ENCODE measurements around the gene PRICKLE4. TPM values are rescaled to one million over a fixed set of nuclear protein-coding genes. Genes with fewer than 3 reads are reported as not detected.

Gene PRICKLE4
- total and polyA plus RNA-seq, 2 of the 8 experiments (the other 6 are each of a cell fraction or from before 2014, with no cell fraction given): 0.32 to 1.4 TPM

DNA sequence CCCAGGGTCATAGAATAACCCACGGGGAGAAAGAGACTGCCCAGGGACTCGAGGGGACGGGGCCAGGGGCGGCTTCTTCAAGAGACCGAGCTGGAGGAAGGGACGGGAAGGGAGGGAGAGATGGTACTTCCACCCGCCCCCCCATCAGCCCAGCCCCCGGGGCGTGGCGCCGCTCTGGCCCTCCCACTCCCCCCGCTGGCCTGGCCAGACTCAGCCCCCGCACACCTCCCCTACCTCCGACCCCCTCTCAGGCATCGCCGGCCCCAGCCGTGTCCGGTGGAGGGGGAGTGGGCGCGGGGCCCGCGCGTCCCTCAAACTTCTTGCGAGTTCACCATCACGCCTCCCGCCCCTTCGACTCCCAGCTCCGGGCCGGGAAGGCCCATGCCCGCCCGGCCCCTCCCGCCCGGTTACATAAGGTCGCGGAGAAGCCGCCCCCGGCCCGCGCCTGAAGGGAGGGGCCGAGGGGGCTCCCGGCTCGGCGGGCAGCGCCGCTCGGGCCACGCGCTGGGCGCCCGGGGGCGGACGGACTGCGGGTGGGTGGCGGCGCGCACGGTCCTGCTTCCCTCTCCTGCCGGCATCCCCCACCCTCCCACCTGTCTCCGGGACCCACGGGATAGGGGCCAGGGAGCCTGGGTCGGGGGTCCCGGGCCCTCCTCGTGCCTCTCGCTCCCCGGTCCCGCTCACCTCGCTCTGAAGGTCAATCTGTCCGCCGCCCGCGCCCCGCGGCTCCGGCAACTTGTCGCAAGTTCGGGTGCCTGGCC lies 45.7 kb upstream of the PRICKLE4 start:
- Histone ChIP-seq H3K56ac (replicated peaks; ENCODE audit: insufficient read length, low read depth, low read length) (no peak overlapping the region), H3K4me1 (replicated peaks in 1 of 4; ENCODE audit: control insufficient read depth in 3 of 4, insufficient read depth in 4 of 4, low read length in 3 of 4) (peaks cover 6 to 34% (median 17%) of the 10 kb centered on the region in 4 experiments), H2AFZ (ENCODE audit: low read length) (no peak overlapping the region), H4K20me1 (replicated peaks in 1 of 2; ENCODE audit: control insufficient read depth in 1 of 2, insufficient read depth in 2 of 2, low read length in 2 of 2) (peaks cover 0 to 2% of the 10 kb centered on the region in 2 experiments), H3K4me3 (ENCODE audit: extremely low read depth in 1 of 4, insufficient read depth in 2 of 4, low read depth in 3 of 4, low read length in 4 of 4) (peak overlapping the region; percentile 36 to 74 (median 54)), H2BK5ac (ENCODE audit: low read depth, low read length) (no peak overlapping the region), H2BK20ac (ENCODE audit: low read length) (no peak overlapping the region), H3K9ac (replicated peaks in 1 of 4; ENCODE audit: extremely low read depth in 1 of 4, low read depth in 3 of 4, low read length in 3 of 4) (no peak overlapping the region), H3K18ac (ENCODE audit: extremely low read depth, low read length) (no peak overlapping the region), H4K8ac (ENCODE audit: extremely low read depth, insufficient read depth, low read length) (no peak overlapping the region), H4K91ac (replicated peaks; ENCODE audit: insufficient read length, low read length) (no peak overlapping the region), H3K79me1 (ENCODE audit: low read depth, low read length) (no peaks in the 10 kb centered on the region), H2BK12ac (ENCODE audit: low read depth, low read length) (no peak overlapping the region), H3K23ac (ENCODE audit: insufficient read length) (no peak overlapping the region), H3K14ac (ENCODE audit: insufficient read length) (no peak overlapping the region), H3K36me3 (ENCODE audit: control insufficient read depth in 2 of 4, insufficient read depth in 4 of 4, low read length in 3 of 4) (no peaks in the 10 kb centered on the region), H3K23me2 (ENCODE audit: low read depth, low read length) (peaks cover 9% of the 10 kb centered on the region; the same call in 1 of the 2 replicates), H2BK120ac (replicated peaks; ENCODE audit: low read depth, low read length) (no peak overlapping the region), H2BK15ac (ENCODE audit: low read length) (no peak overlapping the region), H3K4me2 (ENCODE audit: insufficient read depth in 1 of 2, low read depth in 2 of 2, low read length in 2 of 2) (peak overlapping the region; percentile 71 to 93), H3K9me3 (ENCODE audit: insufficient read depth in 2 of 2, low read depth in 1 of 2, low read length in 1 of 2) (no peaks in the 10 kb centered on the region), H4K5ac (ENCODE audit: insufficient read length, low read depth, low read length) (no peak overlapping the region), H3K79me2 (ENCODE audit: control insufficient read depth in 1 of 2, insufficient read depth in 2 of 2, low read length in 2 of 2) (no peaks in the 10 kb centered on the region), H3K4ac (replicated peaks; ENCODE audit: insufficient read length, low read depth, low read length) (no peak overlapping the region), H3K27me3 (replicated peaks in 1 of 4; ENCODE audit: control insufficient read depth in 3 of 4, extremely low read depth in 1 of 4, insufficient read depth in 3 of 4, low read length in 3 of 4) (peaks cover 0 to 8% (median 5%) of the 10 kb centered on the region in 4 experiments; a peak in 3 of 7 replicates), H2AK5ac (ENCODE audit: low read depth, low read length) (no peak overlapping the region), H3K27ac (ENCODE audit: low read depth, low read length) (no peak overlapping the region)
- ChIA-PET CTCF (ENCODE audit: partially characterized antibody) (interaction anchor here (1.4 to 5.3 kb wide), 10 partner anchors 11 to 367 kb away, joined by 4 to 37 read pairs (median 8); no protein-coding TSS in a partner anchor), POLR2A (ENCODE audit: partially characterized antibody) (interaction anchor here (1.0 to 1.4 kb wide), 4 partner anchors 17 to 50 kb away, joined by 3 to 5 read pairs (median 3); partner anchors contain the start of gene FRS3)
- no peak for TF ChIP-seq BCL11A (IDR thresholded peaks at IDR 0.05; ENCODE audit: low read depth in 2 of 2, low read length in 2 of 2)
- TF ChIP-seq KDM4A (IDR thresholded peaks at IDR 0.05; ENCODE audit: low read depth, low read length, severe bottlenecking): peak; percentile 32
- TF ChIP-seq, protein P1, sequence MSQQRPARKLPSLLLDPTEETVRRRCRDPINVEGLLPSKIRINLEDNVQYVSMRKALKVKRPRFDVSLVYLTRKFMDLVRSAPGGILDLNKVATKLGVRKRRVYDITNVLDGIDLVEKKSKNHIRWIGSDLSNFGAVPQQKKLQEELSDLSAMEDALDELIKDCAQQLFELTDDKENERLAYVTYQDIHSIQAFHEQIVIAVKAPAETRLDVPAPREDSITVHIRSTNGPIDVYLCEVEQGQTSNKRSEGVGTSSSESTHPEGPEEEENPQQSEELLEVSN (IDR thresholded peaks at IDR 0.05): peak; percentile 12; the same call in 1 of the 2 replicates
- WGBS, 2 experiments (ENCODE audit: extremely low coverage in 1 of 2, insufficient coverage in 1 of 2, insufficient read length in 1 of 2, insufficient replicate concordance in 2 of 2, low coverage in 1 of 2, low lambda C conversion rate in 2 of 2, missing lambda C conversion rate in 1 of 2): 0% methylated on average over 11 of the region's 76 CpGs; no CpG with 5 or more reads in 1 of the 2 experiments
- DNase-seq (ENCODE audit: low read depth in 1 of 2, low spot score in 2 of 2) (peak in 1 of 2 experiments; percentile 75), FAIRE-seq (no peak)
